ENCODE measurements around the gene NR6A1.

Gene NR6A1

DNA sequence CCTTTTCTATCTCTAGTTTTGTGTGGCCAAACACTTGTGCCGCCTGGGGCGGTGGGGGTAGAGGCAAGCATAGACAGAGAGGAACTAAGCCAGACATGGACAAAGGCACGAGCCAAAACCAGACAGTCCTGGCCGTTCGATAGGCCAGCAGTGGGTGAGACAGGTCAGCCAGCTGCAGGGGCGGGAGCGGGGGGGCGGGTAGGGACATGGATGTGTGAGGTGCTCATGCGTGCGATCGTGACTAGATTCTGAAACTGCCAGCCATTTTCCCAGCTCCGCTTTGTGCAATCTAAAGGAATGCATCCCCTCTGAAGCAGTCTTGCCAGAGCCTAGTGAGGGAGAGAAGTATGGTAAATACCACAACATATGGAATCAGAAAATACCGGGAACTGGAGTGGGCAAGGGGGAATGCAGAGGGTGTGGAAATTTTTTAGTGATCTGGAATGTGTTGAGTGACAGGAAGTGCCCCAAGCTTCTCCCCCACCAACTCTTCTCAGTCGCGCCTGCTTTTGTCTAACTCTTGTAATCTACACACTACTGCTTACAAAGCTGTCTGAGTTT lies 111.9 kb downstream of the NR6A1 start:
- DNase-seq (ENCODE audit: low read depth): peak; percentile 88
- TF ChIP-seq, protein P1, sequence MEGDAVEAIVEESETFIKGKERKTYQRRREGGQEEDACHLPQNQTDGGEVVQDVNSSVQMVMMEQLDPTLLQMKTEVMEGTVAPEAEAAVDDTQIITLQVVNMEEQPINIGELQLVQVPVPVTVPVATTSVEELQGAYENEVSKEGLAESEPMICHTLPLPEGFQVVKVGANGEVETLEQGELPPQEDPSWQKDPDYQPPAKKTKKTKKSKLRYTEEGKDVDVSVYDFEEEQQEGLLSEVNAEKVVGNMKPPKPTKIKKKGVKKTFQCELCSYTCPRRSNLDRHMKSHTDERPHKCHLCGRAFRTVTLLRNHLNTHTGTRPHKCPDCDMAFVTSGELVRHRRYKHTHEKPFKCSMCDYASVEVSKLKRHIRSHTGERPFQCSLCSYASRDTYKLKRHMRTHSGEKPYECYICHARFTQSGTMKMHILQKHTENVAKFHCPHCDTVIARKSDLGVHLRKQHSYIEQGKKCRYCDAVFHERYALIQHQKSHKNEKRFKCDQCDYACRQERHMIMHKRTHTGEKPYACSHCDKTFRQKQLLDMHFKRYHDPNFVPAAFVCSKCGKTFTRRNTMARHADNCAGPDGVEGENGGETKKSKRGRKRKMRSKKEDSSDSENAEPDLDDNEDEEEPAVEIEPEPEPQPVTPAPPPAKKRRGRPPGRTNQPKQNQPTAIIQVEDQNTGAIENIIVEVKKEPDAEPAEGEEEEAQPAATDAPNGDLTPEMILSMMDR (IDR thresholded peaks at IDR 0.05; ENCODE audit: control insufficient read depth, insufficient read depth, low read depth, low read length, missing control alignments): no peak
- peak overlapping the region; percentile 47 for H3K4me3 ChIP-seq (ENCODE audit: control insufficient read depth, low read depth, low read length)

DNA sequence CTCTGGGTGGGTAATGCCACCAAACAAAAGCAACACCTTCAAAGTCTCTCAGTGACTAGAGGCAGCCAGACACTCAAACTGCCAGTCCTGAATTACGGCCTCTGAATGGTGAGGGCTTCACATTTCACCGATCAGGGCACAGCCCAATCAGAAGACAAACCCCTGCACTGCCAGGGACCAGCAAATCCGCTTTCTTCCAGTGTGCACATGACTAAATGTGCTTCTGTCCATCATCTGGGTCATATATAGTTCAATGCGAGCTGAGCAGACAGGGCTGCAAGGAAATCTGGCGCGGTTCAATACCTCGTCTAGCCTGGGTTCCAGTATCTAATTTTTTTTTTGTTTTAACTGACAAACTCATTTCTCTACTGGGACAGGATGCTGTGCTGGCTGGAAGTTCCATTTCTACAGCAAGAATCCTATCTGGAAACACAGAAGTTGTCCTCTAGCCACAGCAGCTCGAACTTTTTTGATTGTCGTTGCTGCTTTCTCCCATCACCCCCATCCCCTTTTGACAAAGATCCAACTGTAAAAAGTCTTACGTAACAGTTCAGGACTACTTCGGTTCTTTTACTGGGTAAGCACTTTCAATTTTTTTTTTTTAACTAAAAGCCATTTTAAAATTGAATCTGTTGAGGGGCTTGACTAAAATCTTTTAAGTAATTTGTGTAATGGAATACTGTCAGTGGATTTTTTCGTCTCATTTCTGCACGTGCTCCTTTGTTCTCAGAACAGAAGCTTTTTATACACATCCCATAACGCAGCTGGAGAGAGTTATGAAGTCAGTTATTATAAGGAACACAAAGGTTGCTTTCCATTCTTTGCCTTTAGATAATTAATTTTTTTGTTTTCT lies 112.7 kb downstream of the NR6A1 start:
- peak; percentile 91 for DNase-seq (ENCODE audit: low read depth)
- peak overlapping the region; percentile 47 for H3K4me3 ChIP-seq (ENCODE audit: control insufficient read depth, low read depth, low read length)
- TF ChIP-seq, protein P1 (IDR thresholded peaks at IDR 0.05; ENCODE audit: control insufficient read depth, insufficient read depth, low read depth, low read length, missing control alignments): no peak

DNA sequence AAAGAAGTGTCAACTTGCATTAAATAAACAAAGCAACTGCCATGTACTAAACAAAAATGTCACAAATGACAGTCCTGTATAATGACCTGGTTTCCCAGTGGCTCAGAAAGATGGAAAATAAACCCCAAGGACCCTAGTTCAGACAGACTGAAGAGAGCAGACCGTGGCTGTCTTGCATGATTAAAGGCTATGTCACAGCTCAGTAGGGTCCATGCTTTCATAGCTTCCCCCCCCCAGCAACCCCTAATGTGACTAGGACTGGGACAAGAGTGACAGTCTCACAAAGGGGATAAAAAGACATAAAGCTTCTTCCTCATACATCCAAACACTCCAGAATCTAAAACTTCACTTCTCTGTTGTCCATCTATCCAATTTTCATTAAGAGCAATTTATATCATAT lies 113.6 kb downstream of the NR6A1 start:
- H3K4me3 ChIP-seq (ENCODE audit: control insufficient read depth, low read depth, low read length): no peak overlapping the region
- TF ChIP-seq, protein P1 (IDR thresholded peaks at IDR 0.05; ENCODE audit: control insufficient read depth, insufficient read depth, low read depth, low read length, missing control alignments): no peak
- no peak for DNase-seq (ENCODE audit: low read depth)

DNA sequence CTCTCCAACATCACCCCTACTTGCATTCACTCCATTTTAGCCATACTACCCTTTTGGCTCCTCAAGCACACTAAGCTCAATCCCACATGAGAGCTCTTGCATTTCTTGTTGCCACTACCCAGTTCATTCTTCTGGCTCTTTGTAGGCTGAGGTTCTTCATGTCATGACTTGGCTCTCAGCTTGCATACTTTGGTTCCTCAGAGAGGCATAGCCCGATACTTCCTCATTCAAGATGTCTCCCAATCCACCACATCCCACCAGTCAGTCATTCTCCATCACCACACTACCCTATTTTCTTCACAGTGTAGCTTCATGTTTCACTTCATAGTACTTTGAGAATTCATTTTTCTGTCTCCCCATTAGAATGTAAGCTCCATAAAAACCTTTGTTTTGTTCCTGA lies 116.7 kb downstream of the NR6A1 start:
- DNase-seq (ENCODE audit: low read depth): no peak

DNA sequence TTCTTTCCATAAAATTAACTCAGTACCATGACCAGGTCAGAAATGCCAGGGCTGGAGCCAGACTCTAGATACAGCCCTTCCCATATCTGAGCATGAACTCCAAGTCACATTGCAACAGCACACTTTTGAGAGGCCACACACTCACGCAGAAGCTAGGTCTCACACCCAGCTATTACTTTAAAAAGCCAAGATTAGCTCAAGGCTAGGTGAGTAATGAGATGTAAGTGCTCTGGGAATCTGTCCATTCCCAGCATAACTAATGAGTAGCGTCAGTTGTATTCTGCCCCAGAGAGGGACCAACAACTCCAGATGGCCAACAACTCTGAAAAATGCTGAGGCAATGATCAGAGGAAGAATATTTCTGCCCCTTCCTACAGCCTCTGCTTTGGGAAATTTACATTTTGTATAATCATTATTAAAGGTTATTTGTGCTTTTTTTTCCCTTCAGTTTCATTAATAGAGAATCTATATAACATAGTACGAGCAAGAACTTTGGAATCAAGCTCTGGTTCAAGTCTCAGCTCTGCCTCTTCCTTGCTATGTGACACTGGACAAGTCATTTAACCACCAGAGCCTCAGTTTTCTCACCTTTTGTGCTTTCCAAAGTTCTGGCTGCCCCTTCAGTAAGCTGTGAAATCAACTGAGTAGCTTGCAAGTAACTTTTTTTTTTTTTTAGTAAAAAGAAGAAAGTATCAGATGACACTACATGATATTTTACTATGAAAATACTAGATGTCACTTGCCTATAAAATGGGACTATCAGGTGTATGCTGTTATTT lies 118.3 kb downstream of the NR6A1 start:
- TF ChIP-seq, protein P1 (IDR thresholded peaks at IDR 0.05; ENCODE audit: control insufficient read depth, insufficient read depth, low read depth, low read length, missing control alignments): no peak
- H3K4me3 ChIP-seq (ENCODE audit: control insufficient read depth, low read depth, low read length): no peak overlapping the region
- peak; percentile 96 for DNase-seq (ENCODE audit: low read depth)

More for the DNA sequence above, 116.7 kb downstream of the NR6A1 start:
- no peak overlapping the region for H3K4me3 ChIP-seq (ENCODE audit: control insufficient read depth, low read depth, low read length)
- TF ChIP-seq, protein P1 (IDR thresholded peaks at IDR 0.05; ENCODE audit: control insufficient read depth, insufficient read depth, low read depth, low read length, missing control alignments): no peak

DNA sequence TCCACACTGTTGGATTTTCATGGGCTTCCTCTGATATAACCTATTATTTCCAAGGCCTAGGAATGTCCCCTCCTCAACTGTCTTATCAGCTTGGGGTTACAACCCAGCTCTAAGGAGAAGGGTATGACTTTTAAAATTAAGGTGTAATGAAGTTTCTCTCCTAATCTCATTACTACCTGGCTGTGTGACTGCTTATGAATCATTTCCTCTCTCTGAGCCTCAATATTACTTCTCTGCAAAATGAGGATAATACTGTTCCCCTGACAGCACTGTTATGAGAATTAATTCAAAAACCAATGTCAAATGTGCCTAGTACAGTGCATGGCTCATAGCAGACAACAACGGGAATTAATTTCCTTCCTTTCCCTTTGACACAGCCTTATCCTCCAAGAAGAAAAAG lies 118.9 kb downstream of the NR6A1 start:
- TF ChIP-seq, protein P1 (IDR thresholded peaks at IDR 0.05; ENCODE audit: control insufficient read depth, insufficient read depth, low read depth, low read length, missing control alignments): no peak
- no peak overlapping the region for H3K4me3 ChIP-seq (ENCODE audit: control insufficient read depth, low read depth, low read length)
- no peak for DNase-seq (ENCODE audit: low read depth)
